WERI-Rb-1 (cell line): Measurements from ENCODE around the gene MILR1.

Experiments
- DNase-seq: peaks from one replicate; pipeline ENCODE4 v3.0.0-alpha.2; 2020
- H3K27ac ChIP-seq: fragments of 250-450 bp; sonication (Bioruptor Pico); 2 replicates; pipeline ENCODE4 v1.5.1; 2020; ENCODE audit warnings: mild to moderate bottlenecking, moderate library complexity
- H3K27me3 ChIP-seq: fragments of 250-450 bp; sonication (Bioruptor Pico); 2 replicates; pipeline ENCODE4 v1.5.1; 2021; ENCODE audit warnings: mild to moderate bottlenecking, low read depth, moderate library complexity; ENCODE audit not compliant: insufficient read depth, severe bottlenecking
- H3K36me3 ChIP-seq: fragments of 250-450 bp; sonication (Bioruptor Pico); 2 replicates; pipeline ENCODE4 v1.5.1; 2020; ENCODE audit warnings: mild to moderate bottlenecking, moderate library complexity
- H3K4me3 ChIP-seq: 2 replicates; pipeline ENCODE4 v1.5.1; 2011; ENCODE audit warnings: low read depth, mild to moderate bottlenecking, control low read depth, low read length
- H3K9me3 ChIP-seq: fragments of 250-450 bp; sonication (Bioruptor Pico); 2 replicates; pipeline ENCODE4 v1.5.1; 2021; ENCODE audit warnings: mild to moderate bottlenecking, moderate library complexity; ENCODE audit not compliant: severe bottlenecking
- CTCF ChIP-seq: IDR thresholded peaks from 2 replicates; pipeline ENCODE4 v1.5.1; 2011; ENCODE audit warnings: low read depth, mild to moderate bottlenecking, control low read depth, inconsistent platforms, low read length

Gene MILR1

DNA sequence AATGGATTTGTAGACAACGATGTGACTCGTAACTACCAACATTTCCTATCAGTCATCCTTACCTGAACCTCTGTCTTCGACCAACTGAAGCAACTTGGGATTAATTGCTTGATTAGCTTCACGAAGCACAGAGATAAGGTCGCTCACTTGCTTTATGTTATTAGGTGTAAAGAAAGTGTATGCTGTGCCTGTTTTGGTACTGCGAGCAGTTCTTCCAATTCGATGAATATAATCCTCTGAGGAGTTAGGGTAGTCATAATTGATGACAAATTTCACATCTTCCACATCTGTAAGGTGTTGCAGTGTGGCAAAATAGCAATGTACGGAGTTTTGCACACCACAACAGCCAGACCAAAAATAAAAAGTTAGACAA, 51.6 kb downstream of the MILR1 start:
- TF ChIP-seq CTCF = no peak
- Histone ChIP-seq H3K27me3 (no peaks in the 10 kb centered on the region), H3K9me3 (no peaks in the 10 kb centered on the region), H3K4me3 (no peak overlapping the region), H3K36me3 (peaks cover 74% of the 10 kb centered on the region), H3K27ac (no peak overlapping the region)
- no peak for DNase-seq

DNA sequence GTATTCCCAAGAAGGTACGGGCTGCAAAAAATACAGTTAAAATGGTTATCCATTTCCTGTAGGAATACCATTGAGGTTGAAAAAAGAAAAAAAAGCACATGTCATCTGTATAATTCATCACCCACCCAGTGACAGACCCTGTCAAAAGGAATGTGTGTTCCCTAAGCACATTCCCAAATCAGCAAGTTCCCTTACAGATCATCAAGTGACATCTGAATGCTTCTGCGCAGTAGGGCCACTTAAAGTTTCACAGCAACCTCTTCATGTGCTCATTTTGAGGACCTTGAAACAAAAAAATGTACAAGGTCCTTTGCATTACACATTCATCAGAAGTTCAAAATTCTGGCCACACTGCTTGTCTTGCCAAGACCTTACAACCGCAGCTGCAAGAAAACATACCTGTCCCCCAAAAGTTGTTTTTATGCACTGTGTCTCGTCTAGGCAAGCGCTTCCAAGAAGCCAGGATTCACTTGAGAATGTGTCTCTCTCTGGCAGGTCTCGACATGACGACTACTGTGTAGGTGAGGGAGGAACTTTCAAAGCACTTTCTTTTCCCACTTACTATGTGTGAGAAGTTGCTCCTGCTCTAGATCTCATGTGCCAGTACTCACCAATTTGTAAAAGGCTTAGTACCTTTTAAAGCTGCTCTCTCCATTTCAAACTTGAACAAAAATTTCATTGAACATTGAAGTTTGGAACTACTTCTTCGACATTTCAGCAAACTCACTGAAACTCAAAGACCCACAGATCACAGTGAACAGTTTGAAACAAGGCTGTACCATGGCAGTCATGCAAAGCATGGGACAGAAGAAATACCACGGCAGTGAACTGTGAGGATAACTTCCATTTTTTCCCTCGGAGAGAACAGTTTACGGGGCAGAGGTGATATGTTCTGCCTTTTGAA, 52.2 kb downstream of the MILR1 start:
- no peak overlapping the region for H3K4me3 ChIP-seq
- H3K36me3 ChIP-seq = peaks cover 77% of the 10 kb centered on the region
- no peak overlapping the region for H3K27ac ChIP-seq
- no peaks in the 10 kb centered on the region for H3K9me3 ChIP-seq
- no peak for TF ChIP-seq CTCF
- DNase-seq = no peak
- H3K27me3 ChIP-seq = no peaks in the 10 kb centered on the region

DNA sequence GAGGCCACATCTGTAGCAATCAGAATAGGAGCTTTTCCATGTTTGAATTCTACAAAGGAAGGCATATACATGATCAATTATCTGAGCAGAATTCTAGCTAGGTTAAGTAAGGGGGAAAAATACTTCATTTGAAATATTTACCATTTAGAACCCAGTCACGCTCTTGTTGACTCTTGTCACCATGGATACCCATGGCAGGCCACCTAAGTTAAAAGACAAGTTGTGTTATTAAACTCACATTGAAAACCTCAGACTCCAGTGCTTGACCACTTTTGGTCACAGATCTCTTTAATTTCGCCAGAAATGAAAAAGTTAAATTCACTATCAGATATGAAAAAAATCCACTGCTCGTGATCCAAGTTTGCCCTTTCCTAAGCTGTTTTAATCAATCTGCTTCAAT, 53.1 kb downstream of the MILR1 start:
- no peaks in the 10 kb centered on the region for H3K27me3 ChIP-seq
- peaks cover 77% of the 10 kb centered on the region for H3K36me3 ChIP-seq
- H3K9me3 ChIP-seq = no peaks in the 10 kb centered on the region
- no peak for TF ChIP-seq CTCF
- H3K27ac ChIP-seq = no peak overlapping the region
- no peak for DNase-seq
- H3K4me3 ChIP-seq = no peak overlapping the region

- DNase-seq = no peak
- no peak overlapping the region for H3K27ac ChIP-seq
- H3K9me3 ChIP-seq = no peaks in the 10 kb centered on the region
- no peak overlapping the region for H3K4me3 ChIP-seq
- H3K36me3 ChIP-seq = peaks cover 77% of the 10 kb centered on the region
- no peak for TF ChIP-seq CTCF
- H3K27me3 ChIP-seq = no peaks in the 10 kb centered on the region
Observed at GRCh38 chr17:64502809-64503208, 53.9 kb downstream of the MILR1 start.

- H3K4me3 ChIP-seq = no peak overlapping the region
- H3K27me3 ChIP-seq = no peaks in the 10 kb centered on the region
- peaks cover 79% of the 10 kb centered on the region for H3K36me3 ChIP-seq
- no peaks in the 10 kb centered on the region for H3K9me3 ChIP-seq
- no peak for DNase-seq
- H3K27ac ChIP-seq = no peak overlapping the region
- no peak for TF ChIP-seq CTCF
Observed at GRCh38 chr17:64503341-64503740, 54.4 kb downstream of the MILR1 start.
